ENCODE results near the gene CNOT6.

GRCh38 chr5:180593446-180594206 is 99.4 kb downstream of the CNOT6 start:
- TF ChIP-seq CTCF (IDR thresholded peaks at IDR 0.05): no peak
- TF ChIP-seq POLR2AphosphoS5 (IDR thresholded peaks at IDR 0.05): no peak
